HG03045 (cell line): Measurements from ENCODE around the gene GRB2.
"Not testable (repeated sequence)": the region's sequence is repeated elsewhere in the genome, so short reads cannot be mapped to it uniquely, and the experiment has no call there.

ENCODE experiments used
- ATAC-seq: cut with Tn5 transposase; IDR thresholded peaks from one replicate; pipeline ENCODE4 v1.9.1; 2021; ENCODE audit warnings: mild to moderate bottlenecking, moderate library complexity; ENCODE audit not compliant: unreplicated experiment

GRB2 gene

GRCh38 chr17:75353176-75353575 lies 52.3 kb downstream of the GRB2 start:
- ATAC-seq = no peak

- ATAC-seq = no peak
Observed at GRCh38 chr17:75352079-75352569, 53.4 kb downstream of the GRB2 start.

DNA sequence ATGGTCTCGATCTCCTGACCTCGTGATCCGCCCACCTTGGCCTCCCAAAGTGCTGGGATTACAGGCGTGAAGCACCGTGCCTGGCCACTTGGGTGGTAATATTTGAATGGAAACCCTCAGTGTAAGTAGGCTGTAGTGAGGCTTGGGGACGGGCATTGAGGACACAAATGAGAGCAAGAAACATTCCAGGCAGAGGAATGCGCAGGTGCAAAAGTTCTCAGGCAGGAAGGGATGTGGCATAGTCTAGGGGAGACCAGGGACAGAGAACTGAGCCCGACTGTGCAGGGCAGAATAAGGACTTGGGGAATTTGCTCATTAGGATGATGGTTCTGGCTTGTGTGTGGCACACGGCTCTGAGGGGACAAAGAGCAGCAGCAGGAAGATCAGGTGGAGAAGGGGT lies 54.8 kb downstream of the GRB2 start:
- no peak for ATAC-seq

DNA sequence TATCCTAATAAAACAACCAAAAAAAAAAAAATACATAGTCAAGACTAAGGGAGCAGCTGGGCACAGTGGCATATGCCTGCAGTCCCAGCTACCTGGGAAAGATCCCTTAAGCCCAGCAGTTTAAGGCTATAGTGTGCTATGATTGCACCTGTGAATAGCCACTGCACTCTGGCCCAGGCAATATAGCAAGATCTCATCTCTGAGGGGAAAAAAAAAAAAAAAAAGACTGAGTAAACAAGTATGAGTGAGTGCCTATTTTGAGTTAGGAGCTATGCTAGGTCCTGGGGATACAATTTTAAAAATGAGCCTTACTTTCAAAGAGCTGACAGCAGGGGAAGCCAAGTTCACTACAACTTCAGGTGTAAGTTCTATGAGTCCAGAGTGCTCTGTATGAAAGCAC lies 55.4 kb downstream of the GRB2 start:
- ATAC-seq = no peak

DNA sequence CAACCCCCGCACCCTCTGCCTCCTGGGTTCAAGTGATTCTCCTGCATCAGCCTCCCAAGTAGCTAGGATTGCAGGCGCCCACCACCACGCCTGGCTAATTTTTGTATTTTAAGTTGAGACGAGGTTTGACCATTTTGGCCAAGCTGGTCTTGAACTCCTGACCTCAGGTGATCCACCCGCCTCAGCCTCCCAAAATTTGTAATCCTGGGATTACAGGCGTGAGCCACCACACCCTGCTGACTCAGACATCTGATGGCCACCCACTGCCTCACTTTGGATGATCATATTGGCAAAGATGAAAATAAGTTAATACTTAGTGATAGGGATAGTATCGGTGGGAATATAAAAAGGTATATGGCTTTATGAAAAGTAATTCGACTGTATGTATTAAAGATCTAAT lies 55.9 kb downstream of the GRB2 start:
- ATAC-seq = no peak

- no peak for ATAC-seq
Observed at GRCh38 chr17:75348386-75349012, 57.0 kb downstream of the GRB2 start.

DNA sequence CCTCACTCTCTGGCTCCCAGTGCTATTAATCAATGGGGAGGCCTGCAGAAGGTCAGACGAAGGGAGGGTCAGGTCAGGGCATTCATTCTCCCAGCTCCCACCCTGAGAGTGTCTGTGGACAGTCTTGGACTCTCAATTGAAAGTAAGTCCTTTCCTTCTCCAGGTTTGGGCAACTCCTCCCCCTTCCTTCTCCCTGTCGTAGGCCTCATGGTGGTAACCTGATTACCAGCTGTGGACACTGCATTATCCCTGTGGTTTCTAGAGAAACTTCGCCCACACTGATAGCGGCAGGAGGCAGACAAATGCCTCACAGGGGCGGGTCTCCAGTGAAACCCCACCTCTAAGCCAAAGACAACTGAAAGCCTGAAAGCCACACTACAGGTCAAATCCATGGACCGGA lies 58.6 kb downstream of the GRB2 start:
- ATAC-seq = no peak

GRCh38 chr17:75346368-75346767 lies 59.1 kb downstream of the GRB2 start:
- not testable (repeated sequence) for ATAC-seq

DNA sequence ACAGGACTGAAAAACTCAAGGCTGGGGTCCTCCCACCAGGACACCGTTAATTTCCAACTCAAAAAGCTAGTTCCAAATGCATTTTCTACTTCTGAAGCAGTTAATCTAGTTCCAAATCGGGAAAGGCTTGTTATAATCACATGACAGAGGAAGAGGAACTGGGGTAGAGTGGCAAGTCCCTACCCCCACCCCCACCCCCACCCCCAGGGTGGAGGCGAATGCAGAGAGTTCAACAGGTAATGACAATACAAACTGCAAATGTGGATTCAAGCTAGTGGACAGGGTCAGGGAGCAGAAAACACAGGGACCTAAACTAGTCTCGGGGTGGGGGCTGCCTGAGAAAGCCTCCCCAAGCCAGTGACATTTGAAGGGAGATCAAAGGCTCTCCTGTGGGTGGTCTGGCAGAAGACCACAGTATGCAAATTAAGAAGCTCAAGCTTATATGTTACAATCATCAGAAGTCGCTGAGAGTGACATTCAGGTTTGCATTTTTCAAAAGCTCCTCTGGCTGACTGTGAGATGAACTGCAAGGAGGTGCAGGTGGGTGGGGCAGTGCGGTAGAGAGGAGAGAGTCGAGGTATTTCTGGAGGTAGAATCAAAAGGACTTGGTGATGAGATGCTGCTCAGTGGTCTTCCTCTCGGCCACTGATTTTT lies 59.8 kb downstream of the GRB2 start:
- peak; percentile 43 for ATAC-seq

GRCh38 chr17:75344666-75345065 lies 60.8 kb downstream of the GRB2 start:
- no peak for ATAC-seq

DNA sequence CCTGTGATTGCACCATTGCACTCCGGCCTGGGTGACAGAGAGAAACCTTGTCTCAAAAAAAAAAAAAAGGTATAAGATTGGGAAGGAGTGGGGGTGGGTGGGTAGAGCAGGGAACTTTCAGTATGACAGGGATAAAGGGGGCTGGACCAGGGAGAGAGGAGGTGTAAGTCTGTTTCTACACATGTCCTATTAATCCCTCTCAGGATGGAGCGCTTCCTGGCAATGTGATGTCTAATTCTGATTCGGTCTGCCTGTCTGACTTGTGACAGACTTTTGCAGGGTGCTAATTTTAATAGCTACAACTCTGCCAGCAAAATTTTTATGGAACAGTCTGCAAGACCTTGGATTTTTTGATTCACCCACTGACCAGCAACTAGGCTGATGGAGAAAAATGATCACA lies 62.5 kb downstream of the GRB2 start:
- no peak for ATAC-seq

DNA sequence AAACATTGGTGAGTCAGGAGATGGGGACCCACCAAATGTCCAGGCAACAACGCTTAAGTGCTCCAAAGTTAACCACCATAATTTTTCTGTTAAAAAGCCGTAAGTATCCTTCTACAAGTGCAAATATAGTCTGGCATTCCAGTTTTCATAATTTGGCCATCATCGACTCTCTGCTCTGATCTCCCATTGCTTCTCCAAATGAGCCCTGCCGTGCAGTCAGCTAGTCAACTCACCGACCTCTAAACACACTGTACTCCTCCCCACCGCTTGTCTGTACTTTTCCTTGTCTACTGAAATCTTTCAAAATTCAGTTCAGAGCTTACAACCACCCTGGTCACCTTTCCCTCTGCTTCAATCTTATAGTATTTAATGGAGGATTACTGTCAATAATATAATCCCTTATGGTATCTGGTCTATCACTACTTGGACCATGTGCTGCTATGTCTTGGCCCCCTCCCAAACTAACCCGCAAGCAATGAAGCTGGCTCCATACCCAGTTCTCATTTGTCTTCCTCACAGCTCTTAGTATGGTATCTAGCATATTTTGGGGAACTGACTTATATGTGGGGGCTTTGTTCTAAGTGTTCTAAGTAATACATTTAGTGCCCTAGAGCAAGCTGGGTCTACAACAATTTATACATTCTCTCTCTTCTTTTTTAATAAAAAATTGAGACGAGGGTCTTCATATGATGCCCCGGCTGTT lies 63.5 kb downstream of the GRB2 start:
- ATAC-seq = no peak

DNA sequence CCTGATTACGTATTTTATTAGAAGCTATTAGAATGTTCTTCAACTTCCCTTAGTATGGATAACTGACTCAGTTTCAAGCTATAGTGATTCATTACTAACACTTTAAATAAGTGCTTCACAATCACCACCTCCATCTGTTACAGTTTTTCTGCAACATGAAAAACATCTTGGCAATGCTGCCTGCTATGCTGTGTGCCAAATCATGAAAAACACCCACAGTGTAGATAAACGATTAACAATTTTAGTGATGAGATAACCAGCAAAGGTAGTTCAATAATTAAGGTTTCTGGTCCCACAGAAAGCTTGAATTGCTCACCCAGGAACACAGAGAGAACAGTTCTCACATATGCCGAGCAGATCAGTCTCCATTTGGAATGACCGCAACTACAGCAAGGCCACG lies 64.8 kb downstream of the GRB2 start:
- no peak for ATAC-seq

- ATAC-seq = no peak
Observed at GRCh38 chr17:75339971-75340370, 65.5 kb downstream of the GRB2 start.

- ATAC-seq = no peak
Observed at GRCh38 chr17:75338335-75338734, 67.1 kb downstream of the GRB2 start.

DNA sequence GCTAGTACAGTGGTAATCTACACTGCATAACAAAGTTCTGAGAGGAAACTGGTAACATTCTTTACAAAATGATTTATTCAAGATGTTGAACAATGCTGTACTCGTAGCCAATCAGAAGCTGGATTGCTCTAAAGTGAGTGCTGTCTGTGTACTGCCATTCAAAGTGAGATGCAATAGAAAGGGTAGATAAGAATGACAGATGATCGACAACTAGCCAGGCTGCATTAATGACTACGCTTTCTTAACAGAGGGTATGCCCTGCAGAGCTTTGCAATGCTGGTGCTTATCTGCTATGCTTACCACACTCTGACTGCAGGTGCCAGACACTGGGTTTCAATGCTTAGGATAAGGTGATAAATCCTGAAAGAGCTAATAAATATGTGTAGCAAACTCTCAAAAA lies 70.2 kb downstream of the GRB2 start:
- ATAC-seq = no peak

- ATAC-seq = no peak
Observed at GRCh38 chr17:75334723-75335122, 70.8 kb downstream of the GRB2 start.

DNA sequence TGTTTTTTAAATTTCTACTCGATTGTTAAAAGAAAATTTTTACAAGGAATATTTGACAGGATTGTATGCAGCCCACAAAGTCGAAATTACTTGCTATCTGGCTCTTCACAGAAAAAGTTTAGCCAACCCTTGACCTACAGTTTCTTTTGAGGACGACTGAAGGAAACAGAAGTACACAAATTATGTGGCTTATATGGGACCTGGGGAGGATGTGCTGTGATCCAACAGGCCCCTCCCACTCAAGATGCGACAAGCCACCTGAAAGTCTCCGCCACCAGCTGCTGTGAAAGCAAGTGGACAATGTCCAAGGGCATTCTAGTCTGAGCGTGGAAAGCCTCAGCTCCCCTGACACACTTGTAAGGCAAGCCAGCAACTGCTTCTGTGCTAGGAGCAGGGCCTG lies 73.8 kb downstream of the GRB2 start:
- no peak for ATAC-seq

GRCh38 chr17:75327757-75328156 lies 77.7 kb downstream of the GRB2 start:
- ATAC-seq = no peak

DNA sequence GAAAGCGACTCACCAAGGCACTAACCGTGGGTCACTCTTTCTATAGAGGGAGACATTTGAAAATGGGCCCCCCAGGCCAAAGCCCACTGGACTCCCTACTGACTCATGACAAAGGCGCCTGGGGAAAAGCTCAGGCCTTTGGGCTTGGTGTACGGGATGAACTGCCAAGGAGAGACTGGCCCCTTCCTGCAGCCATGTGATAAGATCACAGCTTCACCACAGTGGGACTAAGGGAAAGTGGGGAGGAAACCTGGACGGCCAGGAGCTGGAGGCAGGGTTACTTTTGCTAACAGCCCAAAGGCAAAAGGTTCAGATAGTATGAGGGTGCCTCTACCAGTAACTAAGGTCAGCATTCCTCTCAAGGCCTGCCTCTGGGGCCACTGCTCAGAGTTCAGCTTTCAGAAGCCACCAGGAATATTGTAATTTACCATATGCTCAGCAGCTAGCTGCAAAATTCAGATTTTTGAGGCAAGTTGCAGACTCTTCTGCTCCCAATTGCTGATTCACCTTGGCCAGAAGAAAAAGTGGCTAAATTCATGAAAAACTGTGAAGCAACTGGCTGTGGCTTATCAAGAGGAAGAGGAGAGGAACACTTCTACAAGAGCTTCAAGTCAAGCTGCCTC lies 79.1 kb downstream of the GRB2 start:
- no peak for ATAC-seq

DNA sequence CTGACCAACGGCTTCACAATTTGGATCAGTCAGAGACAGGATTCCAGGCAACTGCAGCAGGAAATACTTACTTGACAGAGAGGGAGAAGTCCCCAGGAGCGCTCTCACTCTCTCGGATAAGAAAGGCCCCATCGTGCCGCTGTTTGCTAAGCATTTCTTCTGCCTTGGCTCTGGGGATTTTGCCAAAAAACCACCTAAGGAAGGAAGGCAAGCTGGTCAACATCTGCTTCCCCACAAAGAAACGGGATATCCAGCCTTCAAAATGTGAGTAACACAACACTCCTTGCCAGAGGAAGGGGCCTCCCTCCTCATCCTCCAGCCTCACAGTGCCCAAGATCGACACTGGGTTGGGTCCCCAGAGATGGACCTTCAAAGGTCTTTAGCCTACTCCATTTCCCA lies 79.7 kb downstream of the GRB2 start:
- ATAC-seq = no peak

DNA sequence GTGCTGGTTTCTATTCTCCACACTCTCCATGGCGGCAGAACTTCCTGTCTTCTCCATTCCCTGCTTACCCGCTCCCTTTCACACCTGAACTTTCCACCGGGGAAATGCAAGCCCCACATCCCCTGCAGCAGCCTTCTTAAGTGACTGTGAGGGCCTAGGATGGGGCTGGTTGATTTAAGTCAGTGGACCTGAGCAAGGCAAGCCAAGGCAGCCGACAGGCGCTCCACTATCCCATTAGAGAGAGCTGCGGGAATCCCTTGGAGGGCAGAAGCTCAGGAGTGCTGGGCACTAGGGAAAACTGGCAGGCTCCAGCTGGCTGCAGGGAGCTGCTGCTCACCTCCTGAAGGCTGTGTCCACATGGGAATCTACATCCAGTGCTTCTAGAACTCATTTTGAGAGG lies 80.1 kb downstream of the GRB2 start:
- no peak for ATAC-seq
